HepG2 (cell line): ENCODE results near the gene ADAM15. TPM values are rescaled to one million over a fixed set of nuclear protein-coding genes. Genes with fewer than 3 reads are reported as not detected.

ENCODE experiments used
- CENPBD1 ChIP-seq: sonication (generic); formaldehyde crosslinking; IDR thresholded peaks from 2 replicates; pipeline ENCODE4 v1.8.0; 2022; ENCODE audit warnings: missing genetic modification reagents, low read depth, mild to moderate bottlenecking, borderline replicate concordance
- HES4 ChIP-seq: sonication (generic); formaldehyde crosslinking; IDR thresholded peaks from 2 replicates; pipeline ENCODE4 v1.9.0; 2021; ENCODE audit warnings: mild to moderate bottlenecking, missing genetic modification reagents, borderline replicate concordance
- NFRKB ChIP-seq: fragments of 450-650 bp; IDR thresholded peaks from 2 replicates; pipeline ENCODE4 v1.6.1; 2017
- POGK ChIP-seq: sonication (generic); formaldehyde crosslinking; conservative IDR thresholded peaks from 2 replicates; pipeline ENCODE4 v1.8.0; 2022; ENCODE audit warnings: mild to moderate bottlenecking, moderate library complexity, missing genetic modification reagents
- SAFB2 ChIP-seq: sonication (generic); formaldehyde crosslinking; IDR thresholded peaks from 2 replicates; pipeline ENCODE4 v1.5.1; 2020; ENCODE audit warnings: missing genetic modification reagents, low read depth, mild to moderate bottlenecking, borderline replicate concordance
- TBL1XR1 ChIP-seq: fragments of 150-350 bp; IDR thresholded peaks from 2 replicates; pipeline ENCODE4 v1.6.1; 2014; ENCODE audit warnings: borderline replicate concordance, low read length; ENCODE audit not compliant: partially characterized antibody
- THRA ChIP-seq: sonication (generic); formaldehyde crosslinking; IDR thresholded peaks from 2 replicates; pipeline ENCODE4 v1.4.0; 2020; ENCODE audit warnings: missing genetic modification reagents, borderline replicate concordance
- ZNF138 ChIP-seq: sonication (generic); formaldehyde crosslinking; IDR thresholded peaks from 2 replicates; pipeline ENCODE4 v1.5.0; 2020; ENCODE audit warnings: mild to moderate bottlenecking, low read depth, missing genetic modification reagents
- ZNF343 ChIP-seq: sonication (generic); formaldehyde crosslinking; IDR thresholded peaks from 2 replicates; pipeline ENCODE4 v1.4.0; 2020; ENCODE audit warnings: mild to moderate bottlenecking, missing genetic modification reagents
- ZNF512B ChIP-seq: sonication (generic); formaldehyde crosslinking; IDR thresholded peaks from 2 replicates; pipeline ENCODE4 v1.5.1; 2020; ENCODE audit warnings: missing genetic modification reagents, mild to moderate bottlenecking, borderline replicate concordance
- ZNF678 ChIP-seq: sonication (generic); formaldehyde crosslinking; IDR thresholded peaks from 2 replicates; pipeline ENCODE4 v1.4.0; 2020; ENCODE audit warnings: mild to moderate bottlenecking, missing genetic modification reagents
- ZNF713 ChIP-seq: sonication (generic); formaldehyde crosslinking; IDR thresholded peaks from 2 replicates; pipeline ENCODE4 v1.4.0; 2020; ENCODE audit warnings: mild to moderate bottlenecking, missing genetic modification reagents
- ZNF746 ChIP-seq: sonication (generic); formaldehyde crosslinking; IDR thresholded peaks from 2 replicates; pipeline ENCODE4 v1.8.0; 2022; ENCODE audit warnings: mild to moderate bottlenecking, missing genetic modification reagents
- ZNF800 ChIP-seq: sonication (generic); formaldehyde crosslinking; IDR thresholded peaks from 2 replicates; pipeline ENCODE4 v1.4.0; 2020; ENCODE audit warnings: missing genetic modification reagents
- ZSCAN31 ChIP-seq: sonication (generic); formaldehyde crosslinking; IDR thresholded peaks from 2 replicates; pipeline ENCODE4 v1.5.0; 2020; ENCODE audit warnings: low read depth, mild to moderate bottlenecking, missing genetic modification reagents
- polyA plus RNA-seq, 8 experiments: library from polyadenylated mRNA; depleted of rRNA in 3 of 8; stranded (reverse) in 7 of 8; unstranded in 1 of 8; fragments of >200 nt; fragmentation: Illumina TruSeq in 4 of 8; extraction: Trizol in 4 of 8; gene quantifications; 2 replicates each; pipeline versions ENCODE4 v1.2.1 to v1.2.3, GENCODE V29; 2011 to 2016; ENCODE audit warnings: low read depth in 4 of 8, missing spikeins in 1 of 8, mixed read lengths in 1 of 8; ENCODE audit not compliant: insufficient read depth in 1 of 8
- total RNA-seq, 5 experiments: library from RNA; depleted of rRNA; stranded (reverse); fragments of >200 nt; fragmentation: Illumina TruSeq; extraction: Trizol; gene quantifications; 2 replicates each; pipeline ENCODE4 v1.2.3, GENCODE V29; 2016; ENCODE audit warnings: low read depth in 1 of 5
- TF ChIP-seq, protein P1 (sequence below): sonication (generic); formaldehyde crosslinking; IDR thresholded peaks from 2 replicates; pipeline ENCODE4 v1.4.0; 2020; ENCODE audit warnings: low read depth, mild to moderate bottlenecking, missing genetic modification reagents

Gene ADAM15
- total and polyA plus RNA-seq, 2 of the 13 experiments (the other 11 are each of a cell fraction or from before 2014, with no cell fraction given): 17.9 to 25.6 TPM

DNA sequence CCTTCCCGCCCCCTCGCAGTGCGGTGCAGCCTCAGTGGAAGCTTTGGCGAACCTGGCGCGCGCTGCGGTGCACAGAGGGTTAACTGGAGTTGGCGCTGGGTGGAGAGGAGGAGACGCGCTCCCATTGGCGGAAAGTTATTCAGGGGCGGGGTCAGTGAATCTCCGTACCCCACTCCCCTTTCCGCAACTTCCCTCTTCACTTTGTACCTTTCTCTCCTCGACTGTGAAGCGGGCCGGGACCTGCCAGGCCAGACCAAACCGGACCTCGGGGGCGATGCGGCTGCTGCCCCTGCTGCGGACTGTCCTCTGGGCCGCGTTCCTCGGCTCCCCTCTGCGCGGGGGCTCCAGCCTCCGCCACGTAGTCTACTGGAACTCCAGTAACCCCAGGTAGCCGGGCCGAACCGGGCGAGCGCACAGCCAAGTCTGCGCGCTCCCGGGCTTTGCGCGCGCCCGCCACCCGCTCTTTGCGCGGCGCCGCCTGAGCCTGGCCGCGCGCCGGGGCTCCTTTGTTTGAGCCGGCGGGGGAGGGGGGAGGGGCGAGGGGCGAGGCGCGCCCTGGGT is 12.5 kb downstream of the ADAM15 start, which contains the start of gene EFNA4 (continued):
- TF ChIP-seq ZNF800 (CRISPR knock-in tag): 0 out of 2 replicates have a peak, but pooled peaks have one; percentile 50
- TF ChIP-seq ZSCAN31 (CRISPR knock-in tag): no peak
- peak; percentile 65 for TF ChIP-seq POGK (CRISPR knock-in tag)
- no peak for TF ChIP-seq THRA (CRISPR knock-in tag)
- TF ChIP-seq ZNF678 (CRISPR knock-in tag): no peak
- 0 out of 2 replicates have a peak, but pooled peaks have one; percentile 45 for TF ChIP-seq ZNF746 (CRISPR knock-in tag)
- TF ChIP-seq ZNF713 (CRISPR knock-in tag): 0 out of 2 replicates have a peak, but pooled peaks have one; percentile 64
- TF ChIP-seq CENPBD1 (CRISPR knock-in tag): no peak
- TF ChIP-seq ZNF343: 0 out of 2 replicates have a peak, but pooled peaks have one; percentile 8
- 0 out of 2 replicates have a peak, but pooled peaks have one; percentile 43 for TF ChIP-seq HES4 (CRISPR knock-in tag)
- TF ChIP-seq ZNF138 (CRISPR knock-in tag): no peak
- peak; percentile 16 for TF ChIP-seq TBL1XR1
- TF ChIP-seq SAFB2 (CRISPR knock-in tag): peak; percentile 73; the same call in 1 of the 2 replicates
- TF ChIP-seq NFRKB: no peak
- TF ChIP-seq, protein P1, sequence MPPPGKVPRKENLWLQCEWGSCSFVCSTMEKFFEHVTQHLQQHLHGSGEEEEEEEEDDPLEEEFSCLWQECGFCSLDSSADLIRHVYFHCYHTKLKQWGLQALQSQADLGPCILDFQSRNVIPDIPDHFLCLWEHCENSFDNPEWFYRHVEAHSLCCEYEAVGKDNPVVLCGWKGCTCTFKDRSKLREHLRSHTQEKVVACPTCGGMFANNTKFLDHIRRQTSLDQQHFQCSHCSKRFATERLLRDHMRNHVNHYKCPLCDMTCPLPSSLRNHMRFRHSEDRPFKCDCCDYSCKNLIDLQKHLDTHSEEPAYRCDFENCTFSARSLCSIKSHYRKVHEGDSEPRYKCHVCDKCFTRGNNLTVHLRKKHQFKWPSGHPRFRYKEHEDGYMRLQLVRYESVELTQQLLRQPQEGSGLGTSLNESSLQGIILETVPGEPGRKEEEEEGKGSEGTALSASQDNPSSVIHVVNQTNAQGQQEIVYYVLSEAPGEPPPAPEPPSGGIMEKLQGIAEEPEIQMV: no peak
- no peak for TF ChIP-seq ZNF512B (CRISPR knock-in tag)
